Osteocyte (in vitro differentiated cells): Measurements from ENCODE around the gene THTPA. TPM values are rescaled to one million over a fixed set of nuclear protein-coding genes. Genes with fewer than 3 reads are reported as not detected.

Source experiments
- DNase-seq: peaks from one replicate; pipeline ENCODE4 v3.0.0; 2021; ENCODE audit warnings: mixed read lengths; ENCODE audit not compliant: unreplicated experiment; ENCODE audit errors: extremely low spot score
- H3K27ac Mint-ChIP-seq: one replicate; pipeline ENCODE4 v1.8.0; 2021; ENCODE audit warnings: mild to moderate bottlenecking, mixed read lengths; ENCODE audit not compliant: unreplicated experiment
- H3K27me3 Mint-ChIP-seq: one replicate; pipeline ENCODE4 v1.8.0; 2021; ENCODE audit warnings: mixed read lengths; ENCODE audit not compliant: unreplicated experiment
- H3K36me3 Mint-ChIP-seq: one replicate; pipeline ENCODE4 v1.8.0; 2021; ENCODE audit warnings: mixed read lengths; ENCODE audit not compliant: unreplicated experiment
- H3K4me1 Mint-ChIP-seq: one replicate; pipeline ENCODE4 v1.8.0; 2021; ENCODE audit warnings: mixed read lengths; ENCODE audit not compliant: unreplicated experiment
- H3K4me3 Mint-ChIP-seq: one replicate; pipeline ENCODE4 v1.8.0; 2021; ENCODE audit warnings: mild to moderate bottlenecking, moderate library complexity, mixed read lengths; ENCODE audit not compliant: unreplicated experiment
- H3K9me3 Mint-ChIP-seq: one replicate; pipeline ENCODE4 v1.8.0; 2021; ENCODE audit warnings: mixed read lengths; ENCODE audit not compliant: unreplicated experiment
- CTCF ChIP-seq: fragments of 200-600 bp; sonication (generic); IDR thresholded peaks from 2 replicates; pipeline ENCODE4 v1.5.0; 2021; ENCODE audit warnings: antibody characterized with exemption, mild to moderate bottlenecking, moderate library complexity
- total RNA-seq: library from RNA; stranded (reverse); gene quantifications from 2 replicates; pipeline ENCODE4 v1.2.1, GENCODE V29; 2021

The THTPA gene
- total RNA-seq, 1 donor from 2014 or later: 25.7 TPM

- no peaks in the 10 kb centered on the region for H3K27me3 Mint-ChIP-seq
- no peak for TF ChIP-seq CTCF
- no peak overlapping the region for H3K4me3 Mint-ChIP-seq
- DNase-seq: no peak
- H3K4me1 Mint-ChIP-seq: no peaks in the 10 kb centered on the region
- no peaks in the 10 kb centered on the region for H3K9me3 Mint-ChIP-seq
- H3K27ac Mint-ChIP-seq: no peak overlapping the region
- peaks cover 4% of the 10 kb centered on the region for H3K36me3 Mint-ChIP-seq
Measured at GRCh38 chr14:23514644-23514957, 41.5 kb upstream of the THTPA start.

GRCh38 chr14:23517650-23518326 is 38.3 kb upstream of the THTPA start:
- Mint-ChIP-seq H3K9me3 (no peaks in the 10 kb centered on the region), H3K4me1 (no peaks in the 10 kb centered on the region), H3K36me3 (peaks cover 4% of the 10 kb centered on the region), H3K27ac (no peak overlapping the region), H3K27me3 (no peaks in the 10 kb centered on the region), H3K4me3 (no peak overlapping the region)
- DNase-seq: no peak
- no peak for TF ChIP-seq CTCF

- no peaks in the 10 kb centered on the region for H3K27me3 Mint-ChIP-seq
- no peak for DNase-seq
- peaks cover 3% of the 10 kb centered on the region for H3K36me3 Mint-ChIP-seq
- no peaks in the 10 kb centered on the region for H3K4me1 Mint-ChIP-seq
- no peaks in the 10 kb centered on the region for H3K9me3 Mint-ChIP-seq
- H3K4me3 Mint-ChIP-seq: no peak overlapping the region
- no peak for TF ChIP-seq CTCF
- H3K27ac Mint-ChIP-seq: no peak overlapping the region
Measured at GRCh38 chr14:23518709-23519108, 37.4 kb upstream of the THTPA start.

GRCh38 chr14:23520899-23521533 is 35.1 kb upstream of the THTPA start:
- H3K36me3 Mint-ChIP-seq: peaks cover under 1% of the 10 kb centered on the region
- H3K4me3 Mint-ChIP-seq: no peak overlapping the region
- H3K9me3 Mint-ChIP-seq: no peaks in the 10 kb centered on the region

More at GRCh38 chr14:23520899-23521533, 35.1 kb upstream of the THTPA start:
- no peaks in the 10 kb centered on the region for H3K27me3 Mint-ChIP-seq
- H3K4me1 Mint-ChIP-seq: no peaks in the 10 kb centered on the region
- no peak for TF ChIP-seq CTCF
- H3K27ac Mint-ChIP-seq: no peak overlapping the region
- no peak for DNase-seq
